HG02759 (cell line): ENCODE measurements around the gene UPK1A.

Experiments used
- ATAC-seq: cut with Tn5 transposase; IDR thresholded peaks from one replicate; pipeline ENCODE4 v1.9.1; 2021; ENCODE audit warnings: mild to moderate bottlenecking, moderate library complexity; ENCODE audit not compliant: unreplicated experiment

UPK1A gene

GRCh38 chr19:35666251-35666913, at the start of gene UPK1A:
UPK1A (plus strand) TSS chr19:35666517; CDS start chr19:35666813, 296 bp downstream.
- no peak for ATAC-seq

GRCh38 chr19:35618857-35619256, 47.5 kb upstream of the UPK1A start:
- ATAC-seq: no peak

- ATAC-seq: no peak
These were observed 46.9 kb upstream of the UPK1A start for GRCh38 chr19:35619290-35619923.

- ATAC-seq: no peak
These were observed 46.3 kb upstream of the UPK1A start for GRCh38 chr19:35620001-35620400.

- no peak for ATAC-seq
These were observed 44.6 kb upstream of the UPK1A start for GRCh38 chr19:35621708-35622107.

GRCh38 chr19:35622750-35623149, 43.6 kb upstream of the UPK1A start:
- no peak for ATAC-seq

GRCh38 chr19:35623327-35624010, 42.8 kb upstream of the UPK1A start:
- ATAC-seq: no peak

- no peak for ATAC-seq
These were observed 38.1 kb upstream of the UPK1A start for GRCh38 chr19:35628264-35628564.

- ATAC-seq: peak; percentile 96
These were observed 37.6 kb upstream of the UPK1A start, which contains the start of gene RBM42 for GRCh38 chr19:35628565-35629331. RBM42 (plus strand) TSS chr19:35629036; CDS start chr19:35629154, 118 bp downstream.

- ATAC-seq: peak; percentile 15
These were observed 37.0 kb upstream of the UPK1A start for GRCh38 chr19:35629332-35629633.

- no peak for ATAC-seq
These were observed 32.4 kb upstream of the UPK1A start for GRCh38 chr19:35633727-35634440.

GRCh38 chr19:35636651-35637050, 29.7 kb upstream of the UPK1A start:
- no peak for ATAC-seq

GRCh38 chr19:35637165-35637564, 29.2 kb upstream of the UPK1A start:
- ATAC-seq: no peak

- no peak for ATAC-seq
These were observed 27.0 kb upstream of the UPK1A start for GRCh38 chr19:35639321-35639639.

- ATAC-seq: no peak
These were observed 26.5 kb upstream of the UPK1A start for GRCh38 chr19:35639863-35640262.

- ATAC-seq: no peak
These were observed 24.7 kb upstream of the UPK1A start, which contains the start of gene ETV2 for GRCh38 chr19:35641515-35642151. ETV2 (plus strand) TSS chr19:35641745; CDS start chr19:35642461, 716 bp downstream.

GRCh38 chr19:35642312-35642711, 24.0 kb upstream of the UPK1A start:
- no peak for ATAC-seq

- no peak for ATAC-seq
These were observed 23.5 kb upstream of the UPK1A start for GRCh38 chr19:35642798-35643254.

- ATAC-seq: peak; percentile 40
These were observed 22.8 kb upstream of the UPK1A start for GRCh38 chr19:35643255-35644205.
